IMR-90 (cell line): ENCODE results near the gene BTBD6. TPM values are rescaled to one million over a fixed set of nuclear protein-coding genes. Genes with fewer than 3 reads are reported as not detected.

Source experiments
- ATAC-seq: fragments of 200-7000 bp; cut with Tn5 transposase; 2 replicates; pipeline ENCODE4 v1.9.1; 2020; ENCODE audit warnings: low read depth, mild to moderate bottlenecking, moderate library complexity
- BruUV-seq: library from RNA; stranded (reverse); fragments of 400-500 nt; replicated peaks from 2 replicates; lab custom pipeline; 2021; lab: Mats Ljungman, UMichigan
- CTCF ChIA-PET: fragments of 300-600 bp; formaldehyde crosslinking; extraction: SDS; loops from one replicate; lab custom pipeline; 2021; ENCODE audit warnings: antibody characterized with exemption; lab: Yijun Ruan, JAX
- POLR2A ChIA-PET: fragments of 300-600 bp; sonication (Branson Sonifier 250); formaldehyde crosslinking; loops from one replicate; lab custom pipeline; 2022; ENCODE audit warnings: antibody characterized with exemption; ENCODE audit not compliant: unreplicated experiment; lab: Charles Lee
- DNase-seq: peaks from one replicate; pipeline ENCODE4 v3.0.0; 2013
- H2AFZ ChIP-seq: replicated peaks from 2 replicates; pipeline ENCODE3; 2013; ENCODE audit warnings: low read length, mild to moderate bottlenecking; ENCODE audit not compliant: poor library complexity
- H2AK5ac ChIP-seq: 2 replicates; pipeline ENCODE4 v1.6.1; 2013; ENCODE audit warnings: low read depth, low read length, inconsistent platforms
- H2AK9ac ChIP-seq: replicated peaks from 2 replicates; pipeline ENCODE3; 2013; ENCODE audit warnings: mild to moderate bottlenecking, low read depth, low read length, moderate library complexity; ENCODE audit not compliant: poor library complexity
- H2BK120ac ChIP-seq: 2 replicates; pipeline ENCODE4 v1.6.1; 2013; ENCODE audit warnings: low read depth, low read length, inconsistent platforms
- H2BK15ac ChIP-seq: 3 replicates; pipeline ENCODE4 v1.6.1; 2013; ENCODE audit warnings: low read depth, low read length, inconsistent platforms
- H2BK20ac ChIP-seq: 2 replicates; pipeline ENCODE4 v1.6.1; 2013; ENCODE audit warnings: low read depth, mild to moderate bottlenecking, inconsistent platforms, low read length, moderate library complexity
- H2BK5ac ChIP-seq: 2 replicates; pipeline ENCODE4 v1.6.1; 2013; ENCODE audit warnings: mild to moderate bottlenecking, low read depth, low read length, inconsistent platforms; ENCODE audit not compliant: poor library complexity, severe bottlenecking
- H3K14ac ChIP-seq: replicated peaks from 2 replicates; pipeline ENCODE4 v1.6.1; 2013; ENCODE audit warnings: low read depth, low read length, inconsistent platforms
- H3K18ac ChIP-seq: 2 replicates; pipeline ENCODE4 v1.6.1; 2013; ENCODE audit warnings: low read depth, low read length, control low read depth
- H3K23ac ChIP-seq: 2 replicates; pipeline ENCODE4 v1.6.1; 2013; ENCODE audit warnings: low read depth, low read length, inconsistent platforms
- H3K27ac ChIP-seq: 2 replicates; pipeline ENCODE4 v1.5.1; 2013; ENCODE audit warnings: mild to moderate bottlenecking, control low read depth, low read length; ENCODE audit not compliant: insufficient read depth
- H3K27me3 ChIP-seq: 2 replicates; pipeline ENCODE4 v1.6.1; 2013; ENCODE audit warnings: low read length; ENCODE audit not compliant: control insufficient read depth, insufficient read depth
- H3K36me3 ChIP-seq: 2 replicates; pipeline ENCODE4 v1.6.1; 2013; ENCODE audit warnings: low read length, mixed read lengths; ENCODE audit not compliant: control insufficient read depth, insufficient read depth
- H3K4ac ChIP-seq: 2 replicates; pipeline ENCODE4 v1.6.1; 2013; ENCODE audit warnings: low read depth, low read length, inconsistent platforms
- H3K4me1 ChIP-seq: 2 replicates; pipeline ENCODE4 v1.6.1; 2013; ENCODE audit warnings: low read length, mixed read lengths; ENCODE audit not compliant: control insufficient read depth, insufficient read depth
- H3K4me2 ChIP-seq: 2 replicates; pipeline ENCODE4 v1.6.1; 2013; ENCODE audit warnings: low read depth, mild to moderate bottlenecking, control low read depth, low read length, moderate library complexity
- H3K4me3 ChIP-seq: 2 replicates; pipeline ENCODE4 v1.5.1; 2013; ENCODE audit warnings: low read depth, mild to moderate bottlenecking, control low read depth, low read length, moderate library complexity; ENCODE audit not compliant: insufficient read depth
- H3K56ac ChIP-seq: 2 replicates; pipeline ENCODE4 v1.6.1; 2013; ENCODE audit warnings: low read length, inconsistent platforms; ENCODE audit not compliant: insufficient read depth; ENCODE audit errors: extremely low read depth
- H3K79me1 ChIP-seq, 2 experiments: 2 replicates each; pipeline ENCODE4 v1.6.1; 2013; ENCODE audit warnings: low read length in 2 of 2, inconsistent platforms in 1 of 2, low read depth in 1 of 2
- H3K9ac ChIP-seq: 2 replicates; pipeline ENCODE4 v1.6.1; 2013; ENCODE audit warnings: low read depth, low read length, control low read depth
- H3K9me1 ChIP-seq: 2 replicates; pipeline ENCODE4 v1.6.1; 2013; ENCODE audit warnings: low read length, inconsistent platforms; ENCODE audit not compliant: insufficient read depth
- H3K9me3 ChIP-seq: 2 replicates; pipeline ENCODE4 v1.6.1; 2013; ENCODE audit warnings: low read length; ENCODE audit not compliant: control insufficient read depth, insufficient read depth
- H4K20me1 ChIP-seq: 2 replicates; pipeline ENCODE4 v1.6.1; 2013; ENCODE audit warnings: low read length, inconsistent platforms; ENCODE audit not compliant: insufficient read depth
- H4K5ac ChIP-seq: 2 replicates; pipeline ENCODE4 v1.6.1; 2013; ENCODE audit warnings: mild to moderate bottlenecking, low read depth, low read length, control low read depth
- H4K8ac ChIP-seq, 2 experiments: 2 replicates each; pipeline ENCODE4 v1.6.1; 2013; ENCODE audit warnings: low read depth in 2 of 2, low read length in 2 of 2, control low read depth in 1 of 2, inconsistent platforms in 1 of 2
- H4K91ac ChIP-seq: 2 replicates; pipeline ENCODE4 v1.6.1; 2013; ENCODE audit warnings: low read depth, low read length, inconsistent platforms; ENCODE audit not compliant: insufficient read depth
- BHLHE40 ChIP-seq: fragments of 150-350 bp; IDR thresholded peaks from 2 replicates; pipeline ENCODE4 v1.6.1; 2016; ENCODE audit warnings: mild to moderate bottlenecking, low read depth, low read length
- CEBPB ChIP-seq: IDR thresholded peaks from 2 replicates; pipeline ENCODE4 v1.6.1; 2012; ENCODE audit warnings: low read depth, low read length, improper control_type of control experiment
- CHD1 ChIP-seq: IDR thresholded peaks from 2 replicates; pipeline ENCODE4 v1.6.1; 2012; ENCODE audit warnings: low read depth, low read length, improper control_type of control experiment
- FOS ChIP-seq: fragments of 150-350 bp; IDR thresholded peaks from 2 replicates; pipeline ENCODE4 v1.6.1; 2016; ENCODE audit warnings: low read depth, low read length
- MAFK ChIP-seq: IDR thresholded peaks from 2 replicates; pipeline ENCODE4 v1.6.1; 2012; ENCODE audit warnings: low read depth, low read length, improper control_type of control experiment
- MAZ ChIP-seq: IDR thresholded peaks from 2 replicates; pipeline ENCODE4 v1.6.1; 2012; ENCODE audit warnings: low read depth, mild to moderate bottlenecking, low read length, improper control_type of control experiment, moderate library complexity, borderline replicate concordance
- MXI1 ChIP-seq: IDR thresholded peaks from 2 replicates; pipeline ENCODE4 v1.6.1; 2012; ENCODE audit warnings: low read depth, mild to moderate bottlenecking, low read length, moderate library complexity, borderline replicate concordance
- NFE2L2 ChIP-seq: fragments of 150-350 bp; IDR thresholded peaks from 2 replicates; pipeline ENCODE4 v1.6.1; 2016; ENCODE audit warnings: low read depth, mild to moderate bottlenecking, low read length
- POLR2A ChIP-seq: IDR thresholded peaks from 2 replicates; pipeline ENCODE4 v1.6.1; 2012; ENCODE audit warnings: mild to moderate bottlenecking, low read depth, low read length
- RAD21 ChIP-seq: IDR thresholded peaks from 2 replicates; pipeline ENCODE4 v1.6.1; 2012; ENCODE audit warnings: low read length, improper control_type of control experiment
- RCOR1 ChIP-seq: IDR thresholded peaks from 2 replicates; pipeline ENCODE4 v1.6.1; 2012; ENCODE audit warnings: mild to moderate bottlenecking, low read length, improper control_type of control experiment; ENCODE audit not compliant: insufficient replicate concordance
- RFX5 ChIP-seq: IDR thresholded peaks from 2 replicates; pipeline ENCODE4 v1.8.0; 2012; ENCODE audit warnings: low read depth, mild to moderate bottlenecking, low read length, moderate library complexity
- SMC3 ChIP-seq: fragments of 150-350 bp; IDR thresholded peaks from 2 replicates; pipeline ENCODE4 v1.6.1; 2016; ENCODE audit warnings: low read depth, mild to moderate bottlenecking, antibody characterized with exemption, low read length, moderate library complexity
- WGBS, 2 experiments: methylation state at CpG; one replicate each; pipeline versions ENCODE4 v1.1.5 to v1.1.7; 2013; ENCODE audit warnings: missing lambda C conversion rate in 2 of 2; ENCODE audit not compliant: insufficient read length in 1 of 2; ENCODE audit errors: extremely low coverage in 2 of 2; 5-methylcytosine and 5-hydroxymethylcytosine counted together
- dilution Hi-C: fragments of 300-500 bp; cut with HindIII; formaldehyde crosslinking; loops from one replicate; pipeline ENCODE4 v1.14.3; 2018; ENCODE audit warnings: low sequenced_read_pairs; ENCODE audit not compliant: unreplicated experiment
- in situ Hi-C: fragments of 300-500 bp; cut with MboI; formaldehyde crosslinking; loops from 3 replicates; pipeline ENCODE4 v1.14.3; 2019; ENCODE audit warnings: low sequenced_read_pairs, inconsistent platforms, mixed read lengths
- intact Hi-C: fragments of 100-400 bp; cut with micrococcal nuclease; formaldehyde crosslinking; loops from 2 replicates; pipeline ENCODE4 v1.10.0; 2022
- polyA plus RNA-seq, 3 experiments: library from polyadenylated mRNA; depleted of rRNA; stranded (reverse); fragments of >200 nt; gene quantifications; 2 replicates each; pipeline ENCODE4 v1.2.3, GENCODE V29; 2012; ENCODE audit warnings: low replicate concordance in 1 of 3
- total RNA-seq: library from RNA; depleted of rRNA; stranded (reverse); fragments of >200 nt; gene quantifications from 2 replicates; pipeline ENCODE4 v1.2.3, GENCODE V29; 2012
- TF ChIP-seq, protein P1 (sequence below): fragments of 150-350 bp; IDR thresholded peaks from 2 replicates; pipeline ENCODE4 v1.6.1; 2016; ENCODE audit warnings: low read depth, mild to moderate bottlenecking, low read length, moderate library complexity, borderline replicate concordance
- TF ChIP-seq, protein P2 (sequence below): fragments of 150-350 bp; IDR thresholded peaks from 2 replicates; pipeline ENCODE4 v1.6.1; 2017; ENCODE audit warnings: mild to moderate bottlenecking, antibody characterized with exemption, low read length, low read depth
- TF ChIP-seq, protein P3 (sequence below): conservative IDR thresholded peaks from 2 replicates; pipeline ENCODE4 v1.5.1; 2012; ENCODE audit warnings: mild to moderate bottlenecking, low read depth, low read length, improper control_type of control experiment

Gene BTBD6
- total and polyA plus RNA-seq, 2 of the 4 experiments (the other 2 are of a cell fraction) = 33.9 to 43.9 TPM

DNA sequence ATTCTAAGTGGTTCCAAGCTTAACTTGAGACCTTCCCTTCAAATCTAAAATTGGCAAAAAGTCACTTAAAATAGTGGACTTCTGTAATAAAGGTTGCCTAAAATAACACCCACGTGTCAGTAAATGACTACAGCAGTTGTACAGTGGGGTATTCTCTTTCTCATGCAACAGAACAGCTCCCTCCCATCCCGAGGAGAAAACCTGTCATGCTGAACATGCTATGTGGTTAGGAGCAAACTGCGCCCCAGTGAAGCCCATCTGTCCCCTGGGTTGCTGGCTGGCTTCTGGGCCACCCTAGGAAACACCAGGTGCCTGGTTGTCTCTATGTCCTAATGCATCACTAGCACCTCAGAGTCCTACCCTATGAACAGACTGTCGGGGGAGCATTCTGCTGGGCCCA is 2.7 kb downstream of the BTBD6 start:
- dilution Hi-C loops (no loop called here), intact Hi-C loops (no loop called here), in situ Hi-C loops (no loop called here)
- no peak overlapping the region for H3K14ac ChIP-seq
- no peak overlapping the region for H2BK20ac ChIP-seq
- peaks cover 38% of the 10 kb centered on the region for H3K36me3 ChIP-seq
- no peak overlapping the region for H2BK15ac ChIP-seq
- H2AK9ac ChIP-seq = no peak overlapping the region
- no peak overlapping the region for H2AFZ ChIP-seq
- H4K8ac ChIP-seq = no peak overlapping the region
- no peak overlapping the region for H4K5ac ChIP-seq
- H3K4me1 ChIP-seq = peaks cover 13% of the 10 kb centered on the region
- no peak overlapping the region for H3K4me2 ChIP-seq
- peaks cover 37 to 56% of the 10 kb centered on the region in 2 experiments for H3K79me1 ChIP-seq
- BruUV-seq = no TSS peak
- no peak overlapping the region for H2BK5ac ChIP-seq
- no peak overlapping the region for H3K9ac ChIP-seq
- H3K9me3 ChIP-seq = no peaks in the 10 kb centered on the region
- H4K20me1 ChIP-seq = peaks cover 17% of the 10 kb centered on the region
- ChIA-PET CTCF (no interaction called here), POLR2A (no interaction called here)
- no peak overlapping the region for H3K4me3 ChIP-seq
- H3K23ac ChIP-seq = no peak overlapping the region
- no peak overlapping the region for H2AK5ac ChIP-seq
- H3K56ac ChIP-seq = no peak overlapping the region
- H3K27me3 ChIP-seq = no peaks in the 10 kb centered on the region
- H2BK120ac ChIP-seq = no peak overlapping the region
- TF ChIP-seq BHLHE40 (no peak), RCOR1 (no peak), NFE2L2 (no peak), RAD21 (no peak), MAFK (no peak), FOS (no peak), MAZ (no peak), MXI1 (no peak), POLR2A (no peak), CEBPB (no peak), CHD1 (no peak), SMC3 (no peak), RFX5 (no peak)
- TF ChIP-seq, protein P1, sequence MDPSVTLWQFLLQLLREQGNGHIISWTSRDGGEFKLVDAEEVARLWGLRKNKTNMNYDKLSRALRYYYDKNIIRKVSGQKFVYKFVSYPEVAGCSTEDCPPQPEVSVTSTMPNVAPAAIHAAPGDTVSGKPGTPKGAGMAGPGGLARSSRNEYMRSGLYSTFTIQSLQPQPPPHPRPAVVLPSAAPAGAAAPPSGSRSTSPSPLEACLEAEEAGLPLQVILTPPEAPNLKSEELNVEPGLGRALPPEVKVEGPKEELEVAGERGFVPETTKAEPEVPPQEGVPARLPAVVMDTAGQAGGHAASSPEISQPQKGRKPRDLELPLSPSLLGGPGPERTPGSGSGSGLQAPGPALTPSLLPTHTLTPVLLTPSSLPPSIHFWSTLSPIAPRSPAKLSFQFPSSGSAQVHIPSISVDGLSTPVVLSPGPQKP = no peak
- TF ChIP-seq, protein P2, sequence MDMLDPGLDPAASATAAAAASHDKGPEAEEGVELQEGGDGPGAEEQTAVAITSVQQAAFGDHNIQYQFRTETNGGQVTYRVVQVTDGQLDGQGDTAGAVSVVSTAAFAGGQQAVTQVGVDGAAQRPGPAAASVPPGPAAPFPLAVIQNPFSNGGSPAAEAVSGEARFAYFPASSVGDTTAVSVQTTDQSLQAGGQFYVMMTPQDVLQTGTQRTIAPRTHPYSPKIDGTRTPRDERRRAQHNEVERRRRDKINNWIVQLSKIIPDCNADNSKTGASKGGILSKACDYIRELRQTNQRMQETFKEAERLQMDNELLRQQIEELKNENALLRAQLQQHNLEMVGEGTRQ = no peak
- TF ChIP-seq, protein P3, sequence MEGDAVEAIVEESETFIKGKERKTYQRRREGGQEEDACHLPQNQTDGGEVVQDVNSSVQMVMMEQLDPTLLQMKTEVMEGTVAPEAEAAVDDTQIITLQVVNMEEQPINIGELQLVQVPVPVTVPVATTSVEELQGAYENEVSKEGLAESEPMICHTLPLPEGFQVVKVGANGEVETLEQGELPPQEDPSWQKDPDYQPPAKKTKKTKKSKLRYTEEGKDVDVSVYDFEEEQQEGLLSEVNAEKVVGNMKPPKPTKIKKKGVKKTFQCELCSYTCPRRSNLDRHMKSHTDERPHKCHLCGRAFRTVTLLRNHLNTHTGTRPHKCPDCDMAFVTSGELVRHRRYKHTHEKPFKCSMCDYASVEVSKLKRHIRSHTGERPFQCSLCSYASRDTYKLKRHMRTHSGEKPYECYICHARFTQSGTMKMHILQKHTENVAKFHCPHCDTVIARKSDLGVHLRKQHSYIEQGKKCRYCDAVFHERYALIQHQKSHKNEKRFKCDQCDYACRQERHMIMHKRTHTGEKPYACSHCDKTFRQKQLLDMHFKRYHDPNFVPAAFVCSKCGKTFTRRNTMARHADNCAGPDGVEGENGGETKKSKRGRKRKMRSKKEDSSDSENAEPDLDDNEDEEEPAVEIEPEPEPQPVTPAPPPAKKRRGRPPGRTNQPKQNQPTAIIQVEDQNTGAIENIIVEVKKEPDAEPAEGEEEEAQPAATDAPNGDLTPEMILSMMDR = no peak
- ATAC-seq (no peak), DNase-seq (no peak)
- H3K4ac ChIP-seq = no peak overlapping the region
- H4K91ac ChIP-seq = no peak overlapping the region
- no CpG with 5 or more reads among the region's 4 CpGs for WGBS, 2 experiments
- no peak overlapping the region for H3K27ac ChIP-seq
- H3K9me1 ChIP-seq = 0 out of 2 replicates have a peak, but pooled peaks cover 18% of the 10 kb centered on the region
- H3K18ac ChIP-seq = no peak overlapping the region
